HG03378 (cell line): ENCODE results near the gene CLASP1.

Experiments used
- ATAC-seq: cut with Tn5 transposase; IDR thresholded peaks from one replicate; pipeline ENCODE4 v1.9.1; 2021; ENCODE audit warnings: mild to moderate bottlenecking, moderate library complexity; ENCODE audit not compliant: unreplicated experiment

The CLASP1 gene

DNA sequence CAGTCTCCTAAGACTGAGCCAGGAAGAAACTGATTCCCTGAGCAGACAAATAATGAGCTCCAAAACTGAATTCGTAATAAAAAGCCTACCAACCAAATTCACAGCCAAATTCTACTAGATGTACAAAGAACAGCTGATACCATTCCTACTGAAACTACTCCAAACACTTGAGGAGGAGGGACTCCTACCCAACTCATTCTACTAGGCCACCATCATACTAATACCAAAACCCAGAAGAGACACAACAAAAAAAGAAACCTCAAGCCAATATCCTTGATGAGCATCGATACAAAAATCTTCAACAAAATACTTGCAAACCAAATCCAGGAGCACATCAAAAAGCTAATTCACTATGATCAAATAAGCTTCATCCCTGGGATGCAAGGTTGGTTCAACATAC, 98.6 kb downstream of the CLASP1 start:
- ATAC-seq, result no peak

GRCh38 chr2:121547646-121548045, 101.6 kb downstream of the CLASP1 start:
- no peak for ATAC-seq

DNA sequence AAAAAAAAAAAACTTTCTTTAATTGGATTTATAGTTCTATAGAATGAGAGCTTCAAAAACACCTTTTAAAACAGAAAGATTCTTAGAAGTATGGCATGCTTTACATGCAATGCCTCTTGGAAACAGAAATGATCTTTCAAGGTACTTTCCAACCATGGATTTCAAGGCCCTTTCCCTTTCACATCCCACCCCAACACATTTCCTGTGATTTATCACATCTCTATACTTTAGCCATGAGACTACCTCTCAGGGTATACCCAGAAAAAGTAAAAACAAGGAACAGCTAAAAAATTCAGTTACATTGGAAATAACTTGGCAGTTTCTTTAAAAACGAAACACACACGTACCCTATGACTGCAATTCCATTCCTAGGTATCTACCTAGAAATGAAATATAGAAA, 103.3 kb downstream of the CLASP1 start:
- no peak for ATAC-seq

- ATAC-seq, result no peak
These were observed 104.0 kb downstream of the CLASP1 start for GRCh38 chr2:121545257-121545656.

- ATAC-seq, result no peak
These were observed 107.8 kb downstream of the CLASP1 start for GRCh38 chr2:121541495-121541894.

DNA sequence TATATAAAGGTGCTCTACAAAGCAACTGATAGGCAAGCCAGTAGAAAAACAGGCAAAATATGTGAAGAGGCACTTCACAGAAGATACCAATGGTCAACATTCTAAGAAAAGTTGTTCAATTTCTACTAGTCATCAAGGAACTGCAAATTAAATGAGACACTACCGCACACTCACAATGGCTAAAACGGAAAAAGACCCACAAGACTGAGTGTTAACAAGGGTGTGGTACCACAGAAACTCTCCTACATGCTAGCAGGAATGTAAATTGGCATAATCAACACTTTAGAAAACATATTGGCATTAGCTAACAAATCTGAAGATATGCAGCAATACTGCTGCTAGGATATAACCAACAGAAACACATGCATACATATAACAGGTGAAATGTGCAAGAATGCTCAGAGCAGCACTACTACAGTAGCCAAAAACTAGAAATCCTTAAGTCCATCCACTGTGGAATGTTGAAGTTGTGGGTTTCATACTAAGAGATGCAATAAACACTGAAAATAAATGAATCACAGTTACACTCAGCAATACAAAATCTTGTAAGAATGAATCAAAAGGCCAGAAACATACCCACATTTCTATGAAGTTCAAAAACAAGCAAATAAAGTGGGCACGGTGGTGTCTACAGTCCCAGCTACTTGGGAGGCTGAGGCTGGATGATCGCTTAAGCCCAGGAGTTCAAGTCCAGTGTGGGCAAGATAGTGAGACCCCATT, 109.4 kb downstream of the CLASP1 start:
- ATAC-seq, result no peak

DNA sequence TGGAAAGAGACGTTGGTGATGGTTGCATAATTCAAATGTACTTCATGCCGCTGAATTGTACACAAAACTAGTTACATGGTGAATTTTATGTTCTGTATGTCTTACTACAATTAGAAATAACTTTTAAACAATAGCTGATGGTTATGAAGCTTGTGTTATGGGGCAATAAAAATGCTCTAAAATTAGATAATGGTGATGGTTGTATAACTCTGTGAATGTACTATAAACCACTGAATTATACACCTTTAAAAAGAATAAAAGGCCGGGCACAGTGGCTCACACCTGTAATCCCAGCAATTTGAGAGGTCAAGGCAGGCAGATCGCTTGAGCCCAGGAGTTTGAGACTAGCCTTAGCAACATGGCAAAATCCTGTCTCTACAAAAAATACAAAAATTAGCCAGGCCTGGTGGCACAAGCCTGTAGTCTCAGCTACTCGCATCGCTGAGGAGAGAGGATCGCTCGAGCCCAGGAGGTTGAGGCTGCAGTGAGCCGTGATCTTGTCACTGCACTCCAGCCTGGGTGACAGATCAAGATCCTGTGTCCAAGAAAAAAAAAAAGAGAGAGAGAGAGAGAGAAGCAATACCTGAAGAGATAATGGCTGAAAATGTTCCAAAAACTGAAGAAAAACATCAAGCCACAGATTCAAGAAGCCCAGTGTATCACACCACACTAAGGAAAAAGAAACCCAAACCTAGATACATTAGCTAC, 112.3 kb downstream of the CLASP1 start:
- ATAC-seq, result no peak

GRCh38 chr2:121536347-121536746, 112.9 kb downstream of the CLASP1 start:
- ATAC-seq, result no peak

DNA sequence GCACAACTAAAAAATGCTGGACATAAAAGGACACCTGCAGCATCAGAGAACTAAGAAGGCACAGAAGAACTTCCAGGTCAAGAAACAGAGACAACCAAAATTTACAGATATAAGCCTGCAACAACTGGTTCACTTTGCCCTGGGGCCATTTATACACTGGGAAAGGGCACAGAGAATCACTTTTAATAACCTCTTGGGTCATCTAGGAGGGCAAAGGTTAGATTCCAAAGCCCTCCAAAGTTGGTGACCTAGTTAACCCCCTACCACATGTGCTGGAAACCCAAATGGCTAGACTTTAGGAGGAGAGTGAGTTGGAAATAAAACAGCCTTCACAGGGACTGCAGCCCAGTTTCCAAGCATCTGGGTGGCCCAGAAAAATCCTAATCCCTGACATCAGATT, 115.3 kb downstream of the CLASP1 start:
- no peak for ATAC-seq

DNA sequence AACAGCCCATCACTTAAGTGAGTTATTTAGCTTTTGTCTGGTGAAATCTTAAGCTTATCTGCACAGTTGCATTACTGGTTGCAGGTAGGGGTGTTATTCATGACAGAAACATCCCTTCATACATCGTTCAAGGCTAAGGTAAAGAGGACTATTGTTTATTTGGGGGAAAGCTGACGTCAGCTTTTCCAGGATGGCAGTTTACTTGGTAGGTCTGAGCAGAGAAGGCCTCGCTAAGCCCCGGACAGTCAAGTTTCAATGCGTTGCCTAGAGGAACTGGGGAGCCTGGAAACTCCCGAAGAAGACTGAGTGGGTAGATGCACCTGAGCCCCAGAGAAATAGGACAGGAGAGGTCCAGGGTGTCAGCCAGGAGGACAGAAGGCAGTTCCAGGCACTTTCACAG, 116.4 kb downstream of the CLASP1 start:
- ATAC-seq, result no peak

DNA sequence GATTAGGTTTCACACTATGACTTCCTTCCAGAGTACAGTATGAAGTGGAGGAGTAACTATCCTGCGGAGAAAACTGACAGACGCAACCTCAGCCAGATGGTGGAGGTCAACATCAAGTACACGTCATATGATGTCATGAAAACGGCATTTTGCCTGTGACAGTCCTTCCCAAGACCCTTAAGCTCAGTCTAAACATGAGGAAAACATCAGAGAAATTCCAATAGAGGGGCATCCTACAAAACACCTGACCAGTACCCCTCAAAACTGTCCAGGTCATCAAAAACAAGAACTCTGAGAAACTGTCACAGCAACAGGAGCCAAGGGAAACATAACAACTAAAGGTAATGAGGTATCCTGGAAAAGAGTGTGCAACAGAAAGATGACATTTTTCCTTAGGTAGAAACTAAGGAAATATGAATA, 116.9 kb downstream of the CLASP1 start:
- ATAC-seq, result no peak

- ATAC-seq, result peak; percentile 51
These were observed 119.0 kb downstream of the CLASP1 start for GRCh38 chr2:121530212-121530705.

- ATAC-seq, result no peak
These were observed 119.6 kb downstream of the CLASP1 start for GRCh38 chr2:121529439-121530211.

GRCh38 chr2:121527009-121527682, 122.1 kb downstream of the CLASP1 start:
- no peak for ATAC-seq

DNA sequence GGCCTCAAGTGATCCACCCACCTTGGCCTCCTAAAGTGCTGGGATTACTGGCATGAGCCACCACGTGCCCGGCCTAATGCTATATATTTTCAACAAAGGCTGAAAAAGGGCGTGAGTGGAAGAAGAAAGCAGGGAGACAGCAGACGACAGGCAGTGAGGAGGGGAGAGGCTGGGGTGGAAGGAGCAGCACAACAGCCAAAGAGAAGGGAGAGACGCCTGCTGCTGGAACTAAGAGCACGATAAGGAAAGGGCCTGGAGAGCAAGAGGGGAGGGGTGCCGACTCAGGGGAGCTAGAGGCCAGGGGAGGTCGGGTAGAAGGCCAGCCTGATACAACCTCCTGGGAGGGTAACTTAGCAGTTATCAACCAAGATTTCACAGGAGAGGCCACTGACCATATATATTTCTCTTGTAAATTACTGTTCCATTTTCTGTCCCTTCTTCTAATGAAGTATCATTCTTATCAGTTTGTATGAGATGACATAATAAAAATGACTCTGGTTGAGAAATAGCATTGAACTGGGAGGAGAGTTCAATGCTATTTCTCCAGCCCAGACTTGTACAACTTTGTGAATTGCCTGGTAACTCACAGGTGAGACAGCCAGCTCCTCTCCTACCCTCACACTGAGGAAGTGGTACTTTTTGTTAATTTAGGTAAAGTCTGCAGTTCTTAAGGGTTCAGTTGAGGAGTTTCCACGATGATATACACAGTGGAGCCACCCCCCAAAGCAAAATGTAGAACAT, 124.4 kb downstream of the CLASP1 start:
- ATAC-seq, result no peak

GRCh38 chr2:121521359-121521758, 127.9 kb downstream of the CLASP1 start:
- ATAC-seq, result no peak

DNA sequence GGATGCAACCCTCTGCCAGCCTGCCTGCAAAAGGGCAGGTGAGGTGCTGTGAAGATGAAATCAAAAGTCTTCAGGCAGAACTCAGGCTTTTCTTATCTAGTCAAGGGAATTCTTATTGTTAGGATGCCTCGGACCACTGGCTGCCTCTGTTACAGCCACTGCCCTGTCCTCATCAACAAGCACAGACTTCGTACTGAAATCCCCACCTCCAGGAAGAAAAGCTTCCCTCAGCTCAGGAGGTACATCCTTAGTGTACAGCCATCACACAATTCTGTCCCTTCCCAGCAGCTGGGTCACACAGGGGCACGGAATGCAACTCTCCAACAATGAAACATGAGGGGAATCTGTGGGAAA, 128.6 kb downstream of the CLASP1 start:
- ATAC-seq, result no peak

GRCh38 chr2:121519732-121520640, 129.3 kb downstream of the CLASP1 start:
- no peak for ATAC-seq

DNA sequence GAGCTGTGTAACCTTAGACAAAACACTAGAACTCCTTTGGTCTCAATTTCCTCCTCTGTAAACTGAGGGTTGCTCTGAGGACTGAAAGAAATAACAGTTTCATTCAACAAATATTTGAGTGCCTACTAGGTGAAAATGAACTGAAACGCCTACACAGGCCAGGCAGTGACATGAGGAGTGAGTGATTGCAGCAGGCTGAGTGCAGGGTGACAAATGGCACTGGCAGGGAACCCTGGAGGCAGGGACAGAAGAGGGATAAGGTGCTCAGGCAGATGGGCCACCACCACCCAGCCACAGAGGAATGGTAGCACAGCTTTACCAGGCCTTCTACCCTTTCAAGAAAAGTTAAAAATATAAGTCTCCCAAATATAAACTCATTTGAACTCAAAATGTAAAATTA, 130.1 kb downstream of the CLASP1 start:
- no peak for ATAC-seq
